ENCODE data around the gene GALNT13.

GALNT13 gene

GRCh38 chr2:153871231-153872221 is at the start of gene GALNT13:
Gene GALNT13, plus strand, starts transcription at chr2:153871922.
- no peak for DNase-seq (ENCODE audit: low read depth in 2 of 3, low spot score in 1 of 3)

- DNase-seq (ENCODE audit: low read depth in 2 of 3, low spot score in 1 of 3): no peak
Measured at GRCh38 chr2:153823880-153824279, 47.8 kb upstream of the GALNT13 start.

GRCh38 chr2:153828335-153828734 is 43.4 kb upstream of the GALNT13 start:
- DNase-seq (ENCODE audit: low read depth in 2 of 3, low spot score in 1 of 3): no peak

DNA sequence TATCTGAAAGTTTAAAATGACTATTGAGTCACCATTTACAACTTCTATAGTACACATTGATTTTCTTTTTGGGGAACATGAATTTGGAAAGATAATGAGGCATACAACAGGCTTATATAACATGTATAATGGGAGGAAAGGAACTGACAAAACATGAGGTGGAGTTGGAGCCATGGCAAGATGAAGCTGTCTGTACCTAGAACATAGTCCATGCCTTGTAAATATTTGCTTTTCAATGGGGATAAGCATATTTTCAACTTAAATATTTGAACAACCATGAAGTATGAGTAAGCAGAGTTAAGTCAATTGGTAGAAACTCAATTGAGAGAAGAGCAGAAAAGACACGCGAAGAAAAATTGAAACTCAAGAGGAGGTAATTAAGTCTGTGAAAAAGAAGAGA is 37.1 kb upstream of the GALNT13 start:
- no peak for DNase-seq (ENCODE audit: low read depth in 2 of 3, low spot score in 1 of 3)

DNA sequence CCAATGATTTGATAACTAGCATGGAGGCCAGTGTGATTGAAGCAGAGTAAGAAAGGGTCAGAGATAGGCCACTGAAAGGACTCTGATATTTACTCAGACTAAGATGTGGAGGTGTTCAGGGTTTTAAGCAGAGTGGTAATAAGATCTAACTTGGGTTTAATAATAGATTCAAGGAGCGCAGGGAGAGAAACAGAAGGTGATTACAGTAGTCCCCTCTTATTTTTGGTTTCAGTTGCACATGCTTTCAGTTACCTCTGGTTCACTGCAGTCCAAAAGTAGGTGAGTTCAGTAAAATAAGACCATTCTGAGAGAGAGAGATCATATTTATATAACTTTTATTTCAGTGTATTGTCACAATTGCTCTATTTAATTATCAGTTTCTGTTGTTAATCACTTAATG is 13.5 kb upstream of the GALNT13 start:
- no peak for DNase-seq (ENCODE audit: low read depth in 2 of 3, low spot score in 1 of 3)

GRCh38 chr2:153864022-153864421 is 7.7 kb upstream of the GALNT13 start:
- no peak for DNase-seq (ENCODE audit: low read depth in 2 of 3, low spot score in 1 of 3)

DNA sequence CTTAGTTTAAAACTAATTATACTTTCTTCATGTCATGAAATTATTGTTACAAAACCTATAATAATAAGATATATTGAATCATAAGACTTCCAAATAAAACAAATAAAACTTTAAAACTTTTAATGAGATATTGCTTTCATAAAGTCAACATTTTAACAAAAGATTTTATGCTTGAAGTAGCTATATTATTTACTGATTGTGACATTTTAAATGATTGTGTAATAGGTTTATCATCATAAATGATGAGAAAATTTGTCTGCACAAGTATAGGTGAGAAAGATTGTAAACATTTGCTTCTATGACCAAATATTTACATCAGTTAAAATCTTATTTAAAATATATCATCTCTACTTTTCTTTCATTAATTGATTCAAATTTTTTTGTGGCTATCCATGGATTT is 5.1 kb upstream of the GALNT13 start:
- DNase-seq (ENCODE audit: low read depth in 2 of 3, low spot score in 1 of 3): no peak

DNA sequence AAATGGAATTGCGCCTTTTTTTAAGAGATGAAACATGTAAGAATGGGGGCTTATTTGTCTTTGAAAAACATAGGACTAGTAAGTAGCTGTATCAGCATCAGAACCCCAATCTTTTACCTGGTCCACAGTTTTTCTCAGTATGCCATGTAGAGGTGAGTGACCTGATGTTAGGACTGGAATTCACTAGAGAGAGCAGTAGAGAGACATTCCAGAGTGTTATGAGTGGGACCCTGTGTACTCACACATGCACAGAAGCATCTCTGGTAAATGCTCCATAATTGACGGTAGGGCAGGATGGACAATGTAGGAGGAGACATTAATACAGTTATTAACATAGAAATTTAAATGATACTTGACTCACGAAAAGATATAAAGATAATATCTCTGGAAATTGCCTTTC is 1.4 kb upstream of the GALNT13 start:
- DNase-seq (ENCODE audit: low read depth in 2 of 3, low spot score in 1 of 3): no peak

GRCh38 chr2:153872311-153873051 is 759 bp downstream of the GALNT13 start:
- no peak for DNase-seq (ENCODE audit: low read depth in 2 of 3, low spot score in 1 of 3)

DNA sequence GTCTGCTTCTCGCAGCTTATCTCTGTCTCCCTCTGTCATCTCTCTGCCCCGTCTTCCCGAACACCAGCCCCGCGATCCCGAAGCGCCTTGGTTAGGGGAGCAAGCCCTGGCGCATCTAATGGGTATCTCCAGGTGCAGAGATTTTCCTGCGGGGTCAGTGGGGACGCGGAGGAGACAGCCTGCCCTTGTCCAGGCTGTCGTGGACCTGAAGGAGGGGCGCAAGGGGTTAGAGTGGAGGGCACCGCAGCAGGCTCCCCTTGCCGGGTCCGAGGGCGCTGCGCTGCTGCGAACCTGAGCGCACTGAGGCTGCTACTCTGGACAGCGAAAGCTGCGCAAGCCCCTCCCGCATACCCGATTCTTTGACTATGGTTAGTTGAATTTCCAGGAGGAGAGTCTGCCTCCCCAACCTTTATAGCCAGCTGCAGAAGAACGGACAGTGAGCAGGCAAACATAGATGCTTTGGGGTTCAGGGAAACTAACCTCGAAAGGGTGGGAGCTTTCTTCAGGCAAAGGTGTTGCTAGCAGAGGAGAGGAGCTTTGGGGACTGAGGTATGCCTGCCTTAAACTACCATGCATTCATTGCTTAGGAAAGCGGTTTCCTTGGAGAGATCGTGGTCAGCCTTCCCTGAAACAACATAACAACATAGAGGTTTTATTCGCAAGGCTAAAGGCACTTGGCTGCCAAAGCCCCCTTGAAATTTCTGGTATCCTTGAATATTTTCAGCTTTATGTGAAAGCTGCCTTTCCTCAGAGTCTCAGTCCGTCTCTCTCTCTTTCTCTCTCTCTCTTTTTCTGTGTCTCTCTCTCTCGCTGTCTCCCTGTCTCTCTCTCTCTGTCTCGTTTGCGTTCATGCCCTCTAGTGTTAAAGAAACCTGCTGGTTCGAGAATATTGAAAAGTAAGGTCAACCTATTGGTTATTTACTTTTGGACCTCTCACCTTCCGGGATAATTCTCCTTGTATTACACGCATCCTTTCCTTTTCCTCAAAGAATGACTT is 1.6 kb downstream of the GALNT13 start:
- DNase-seq (ENCODE audit: low read depth in 2 of 3, low spot score in 1 of 3): no peak

DNA sequence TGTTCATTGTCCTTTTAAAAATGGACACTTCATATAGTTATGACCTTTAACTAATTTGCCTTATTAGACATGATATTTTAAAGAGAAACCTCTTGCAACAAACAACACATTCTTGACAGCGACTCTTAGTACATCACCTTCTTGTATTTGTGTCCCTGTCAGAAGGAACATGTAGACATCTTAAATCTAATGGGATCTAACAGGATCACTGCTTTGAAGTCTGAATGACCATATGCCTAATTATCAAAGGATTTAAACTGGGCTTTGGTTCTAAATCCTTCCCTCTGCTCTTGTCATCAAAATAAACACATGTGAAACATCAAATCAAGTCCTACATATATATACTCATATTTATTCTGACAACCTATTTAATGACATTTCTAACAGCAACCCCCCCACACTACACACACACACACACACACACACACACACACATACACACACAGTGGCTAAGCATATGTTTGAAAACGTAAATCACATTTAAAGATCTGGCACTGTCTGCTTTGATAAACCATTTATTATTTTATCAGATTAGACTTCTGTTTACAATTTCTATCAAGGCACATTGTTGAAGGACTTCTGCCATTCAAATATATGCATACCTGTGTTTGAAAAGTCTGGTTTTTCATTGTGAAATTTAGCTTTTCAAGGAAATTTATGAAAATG is 4.2 kb downstream of the GALNT13 start:
- DNase-seq (ENCODE audit: low read depth in 2 of 3, low spot score in 1 of 3): no peak

DNA sequence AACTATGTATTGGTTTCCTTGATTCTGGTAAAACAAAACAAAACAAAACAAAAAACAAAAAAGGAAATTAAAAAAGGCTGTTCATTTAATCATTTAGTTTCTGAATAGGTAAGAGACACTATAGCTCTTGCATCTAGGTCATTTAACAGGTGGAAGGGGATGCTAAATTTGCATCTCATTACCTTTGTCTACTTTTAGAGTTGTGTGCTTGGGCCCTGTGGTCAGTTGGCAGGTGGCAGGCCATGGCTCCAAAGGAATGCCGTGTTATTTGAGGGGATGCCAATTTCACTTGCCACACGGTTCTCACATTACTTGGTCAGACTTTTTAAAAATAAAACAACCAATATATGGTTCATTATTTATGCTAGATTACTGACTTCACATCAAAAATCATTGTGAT is 9.2 kb downstream of the GALNT13 start:
- no peak for DNase-seq (ENCODE audit: low read depth in 2 of 3, low spot score in 1 of 3)

DNA sequence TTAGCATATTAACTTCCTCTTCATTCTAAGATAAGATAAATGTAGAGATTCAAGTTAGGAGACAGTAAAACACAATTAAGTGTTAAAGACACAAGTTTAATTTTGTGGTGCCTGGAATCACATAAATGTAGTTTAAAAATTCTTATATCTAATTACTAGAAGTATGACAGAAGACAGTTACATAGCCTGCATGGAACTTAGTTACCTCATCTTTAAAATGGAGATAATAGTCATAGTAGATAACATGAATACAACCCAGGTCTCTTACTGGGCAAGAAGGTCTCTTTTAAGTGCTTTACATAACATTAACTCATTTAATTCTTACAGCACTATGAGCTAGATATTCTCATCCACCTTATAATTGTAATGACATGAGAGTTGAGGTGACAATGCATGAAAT is 15.1 kb downstream of the GALNT13 start:
- no peak for DNase-seq (ENCODE audit: low read depth in 2 of 3, low spot score in 1 of 3)

GRCh38 chr2:153890576-153890975 is 18.9 kb downstream of the GALNT13 start:
- no peak for DNase-seq (ENCODE audit: low read depth in 2 of 3, low spot score in 1 of 3)

DNA sequence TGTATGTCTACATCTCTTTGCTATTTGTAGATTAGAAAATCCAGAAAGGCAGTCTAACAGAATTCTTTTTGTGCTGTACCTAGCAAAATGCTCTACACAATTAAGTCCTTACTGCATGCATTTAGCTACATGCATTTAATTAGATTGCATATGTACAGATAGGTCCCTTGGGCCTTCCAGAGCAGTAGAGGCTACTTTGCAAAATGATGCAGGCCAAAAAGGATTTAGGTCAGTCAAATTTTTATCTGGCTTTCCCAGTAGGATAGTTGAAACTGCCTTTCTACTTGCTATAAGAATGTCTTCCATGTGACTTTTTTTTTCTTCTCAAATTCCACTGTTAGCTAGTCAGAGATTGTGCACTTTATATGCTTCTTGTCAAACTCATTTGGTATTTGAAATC is 19.3 kb downstream of the GALNT13 start:
- no peak for DNase-seq (ENCODE audit: low read depth in 2 of 3, low spot score in 1 of 3)

- DNase-seq (ENCODE audit: low read depth in 2 of 3, low spot score in 1 of 3): no peak
Measured at GRCh38 chr2:153912798-153913396, 41.2 kb downstream of the GALNT13 start.

GRCh38 chr2:153917570-153917969 is 45.8 kb downstream of the GALNT13 start:
- DNase-seq (ENCODE audit: low read depth in 2 of 3, low spot score in 1 of 3): no peak

DNA sequence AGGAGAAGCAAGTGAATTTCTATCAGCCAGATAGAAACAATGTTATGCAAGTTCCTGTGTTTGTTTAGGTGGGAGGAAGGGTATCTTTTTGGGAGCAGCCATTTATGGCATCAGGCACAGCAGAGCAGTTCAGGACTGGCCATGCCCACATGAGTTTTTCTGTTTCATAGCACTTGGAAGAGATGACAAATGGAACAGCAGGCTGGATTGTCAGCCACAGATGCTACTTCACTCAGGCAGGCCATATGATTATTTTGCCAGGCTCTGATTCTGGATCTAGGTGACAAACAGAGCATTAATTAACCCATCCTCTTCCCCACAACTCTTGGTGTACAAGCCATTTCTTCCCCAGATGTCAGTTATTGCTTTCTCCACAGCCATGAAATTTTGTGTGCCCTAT is 63.8 kb downstream of the GALNT13 start:
- no peak for DNase-seq (ENCODE audit: low read depth in 2 of 3, low spot score in 1 of 3)

DNA sequence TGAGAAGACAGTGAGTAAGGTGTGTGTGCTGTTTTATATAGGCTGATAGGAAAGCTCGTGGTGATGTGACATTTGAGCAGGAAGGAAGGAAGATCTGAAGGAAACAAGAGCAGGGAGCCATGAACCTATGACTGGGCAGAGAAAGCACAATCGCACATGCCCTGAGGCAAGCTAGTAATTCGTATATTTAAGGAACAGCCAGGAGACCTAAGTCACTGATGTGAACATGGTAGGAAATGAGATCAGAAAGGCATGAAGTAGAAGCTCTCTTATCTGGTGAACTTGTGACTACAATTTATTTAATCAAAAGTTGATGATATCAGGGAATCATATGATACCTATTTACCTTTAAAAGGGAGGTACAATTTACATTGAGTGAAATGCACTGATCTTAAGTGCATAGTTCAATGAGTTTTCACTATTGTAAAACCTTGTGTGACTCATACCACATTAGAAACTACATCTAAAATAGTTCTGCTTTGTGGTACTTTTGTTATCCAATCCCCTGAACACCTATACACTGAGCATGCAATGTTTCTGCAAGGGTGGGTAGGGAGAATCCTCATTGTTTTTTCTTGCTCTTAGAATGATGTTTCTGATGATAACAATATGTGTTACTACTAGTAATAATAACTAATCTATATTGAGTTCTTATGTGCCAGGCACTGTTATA is 67.5 kb downstream of the GALNT13 start:
- DNase-seq (ENCODE audit: low read depth in 2 of 3, low spot score in 1 of 3): no peak

- no peak for DNase-seq (ENCODE audit: low read depth in 2 of 3, low spot score in 1 of 3)
Measured at GRCh38 chr2:153940511-153940910, 68.8 kb downstream of the GALNT13 start.

Measured in stimulated activated CD4-positive, alpha-beta T cell treated with anti-CD3 and anti-CD28 coated beads, Interleukin-12 subunit alpha, Interleukin-12 subunit beta, amount 100 ng/mL, for 48 hours (primary cell).